Uterus (tissue), 4 donors: ENCODE measurements around the gene BHLHE41. TPM values are rescaled to one million over a fixed set of nuclear protein-coding genes. Genes with fewer than 3 reads are reported as not detected.

Experiments used
- DNase-seq, 2 donors: peaks; one replicate each; pipeline ENCODE4 v3.0.0-alpha.2; 2019 to 2020
- H3K27ac ChIP-seq, 2 donors: fragments of 200-600 bp; sonication (generic); 1 replicate in 1 of 2; 2 replicates in 1 of 2; pipeline ENCODE4 v1.5.1; 2016 to 2018
- H3K27me3 ChIP-seq, 2 donors: fragments of 200-600 bp; sonication (generic); one replicate each; pipeline ENCODE4 v1.5.1; 2018 to 2019; ENCODE audit warnings: control low read depth in 1 of 2
- H3K36me3 ChIP-seq, 2 donors: fragments of 200-600 bp; sonication (generic); one replicate each; pipeline ENCODE4 v1.5.1; 2019; ENCODE audit warnings: control low read depth in 1 of 2
- H3K4me1 ChIP-seq, 2 donors: fragments of 200-600 bp; sonication (generic); one replicate each; pipeline ENCODE4 v1.5.1; 2018 to 2019; ENCODE audit warnings: control low read depth in 1 of 2
- H3K4me3 ChIP-seq, 2 donors: fragments of 200-600 bp; sonication (generic); 1 replicate in 1 of 2; 2 replicates in 1 of 2; pipeline ENCODE4 v1.5.1; 2018 to 2019; ENCODE audit warnings: mild to moderate bottlenecking in 1 of 2
- H3K9me3 ChIP-seq, 2 donors: fragments of 200-600 bp; sonication (generic); one replicate each; pipeline ENCODE4 v1.5.1; 2019; ENCODE audit warnings: control low read depth in 1 of 2
- CTCF ChIP-seq, 4 experiments: fragments of 200-600 bp in 2 of 4; fragments of 450-650 bp in 2 of 4; sonication (generic) in 2 of 4; IDR thresholded peaks; one replicate each; pipeline ENCODE4 v1.5.1; 2016 to 2019; ENCODE audit warnings: antibody characterized with exemption in 4 of 4, mild to moderate bottlenecking in 2 of 4, moderate library complexity in 1 of 4
- POLR2A ChIP-seq, 2 donors: fragments of 450-650 bp; IDR thresholded peaks; one replicate each; pipeline ENCODE4 v1.6.1; 2016; ENCODE audit warnings: antibody characterized with exemption in 2 of 2, mild to moderate bottlenecking in 1 of 2, moderate library complexity in 1 of 2
- intact Hi-C: fragments of 100-400 bp; cut with DNase I; formaldehyde crosslinking; loops from one replicate; pipeline ENCODE4 v1.15.1; 2023; ENCODE audit warnings: low total_unique reads
- total RNA-seq, 4 donors: library from RNA; depleted of rRNA in 3 of 4; stranded (reverse); fragments of >200 nt in 3 of 4; gene quantifications; one replicate each; pipeline versions ENCODE4 v1.1.0 to v1.2.4, GENCODE V29; 2014 to 2023
- donor health status: DM: yes; HTN: yes; CAD: no.

Gene BHLHE41
- total RNA-seq, 4 donors from 2014 or later = 2.1 to 31.2 (median 5.0) TPM

GRCh38 chr12:26153421-26154154 is 28.8 kb upstream of the BHLHE41 start:
- Histone ChIP-seq H3K27me3 (no peaks in the 10 kb centered on the region), H3K4me3 (no peak overlapping the region), H3K4me1 (peaks cover 0 to 6% of the 10 kb centered on the region in 2 donors), H3K9me3 (no peaks in the 10 kb centered on the region), H3K36me3 (no peaks in the 10 kb centered on the region), H3K27ac (peak overlapping the region; percentile 14 to 59)
- no peak for TF ChIP-seq POLR2A (IDR thresholded peaks at IDR 0.05)
- TF ChIP-seq CTCF (IDR thresholded peaks at IDR 0.05) = no peak
- DNase-seq = peak; percentile 45 to 62
- intact Hi-C loops = no loop called here

- Histone ChIP-seq H3K36me3 (no peaks in the 10 kb centered on the region), H3K27me3 (no peaks in the 10 kb centered on the region), H3K27ac (no peak overlapping the region), H3K9me3 (no peaks in the 10 kb centered on the region), H3K4me3 (no peak overlapping the region), H3K4me1 (peaks cover 0 to 6% of the 10 kb centered on the region in 2 donors)
- TF ChIP-seq CTCF (IDR thresholded peaks at IDR 0.05) (no peak), POLR2A (IDR thresholded peaks at IDR 0.05) (no peak)
- DNase-seq = no peak
- intact Hi-C loops = no loop called here
Measured at GRCh38 chr12:26152507-26153102, 27.8 kb upstream of the BHLHE41 start.

- no peaks in the 10 kb centered on the region for H3K9me3 ChIP-seq
- no peak overlapping the region for H3K27ac ChIP-seq
- intact Hi-C loops = no loop called here
- no peaks in the 10 kb centered on the region for H3K27me3 ChIP-seq
- TF ChIP-seq POLR2A (IDR thresholded peaks at IDR 0.05) (no peak), CTCF (IDR thresholded peaks at IDR 0.05) (no peak)
- DNase-seq = no peak
- H3K36me3 ChIP-seq = no peaks in the 10 kb centered on the region
- peaks cover 0 to 6% of the 10 kb centered on the region in 2 donors for H3K4me1 ChIP-seq
- no peak overlapping the region for H3K4me3 ChIP-seq
Measured at GRCh38 chr12:26150736-26151450, 26.1 kb upstream of the BHLHE41 start.

- Histone ChIP-seq H3K36me3 (no peaks in the 10 kb centered on the region), H3K4me3 (no peak overlapping the region), H3K27me3 (no peaks in the 10 kb centered on the region), H3K27ac (no peak overlapping the region), H3K9me3 (no peaks in the 10 kb centered on the region), H3K4me1 (peaks cover 0 to 6% of the 10 kb centered on the region in 2 donors)
- TF ChIP-seq POLR2A (IDR thresholded peaks at IDR 0.05) = no peak
- no peak for TF ChIP-seq CTCF (IDR thresholded peaks at IDR 0.05)
- intact Hi-C loops = no loop called here
- DNase-seq = no peak
Measured at GRCh38 chr12:26149968-26150500, 25.2 kb upstream of the BHLHE41 start.
